ENCODE measurements around the gene SASH1. TPM values are rescaled to one million over a fixed set of nuclear protein-coding genes. Genes with fewer than 3 reads are reported as not detected.

SASH1 gene
- total and polyA plus RNA-seq, 11 donors, result 10.7 to 47.5 (median 28.2) TPM

DNA sequence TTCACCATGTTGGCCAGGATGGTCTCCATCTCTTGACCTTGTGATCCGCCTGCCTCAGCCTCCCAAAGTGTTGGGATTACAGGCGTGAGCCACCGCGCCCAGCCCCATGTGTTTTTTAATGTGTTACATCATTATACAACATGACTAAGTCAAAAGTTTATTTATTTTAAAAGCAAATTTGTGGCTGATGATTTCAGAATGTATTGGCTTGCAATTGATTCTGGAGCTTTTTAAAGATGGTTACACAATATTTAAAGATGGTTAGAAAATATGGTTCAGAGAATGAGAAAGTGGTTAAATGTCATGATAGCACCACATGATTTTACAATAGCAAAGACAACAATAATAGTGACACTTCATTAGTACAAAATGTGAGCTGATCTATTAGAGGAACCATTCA is 80.5 kb downstream of the SASH1 start:
- TF ChIP-seq POLR2A (IDR thresholded peaks at IDR 0.05) (no peak), CTCF (IDR thresholded peaks at IDR 0.05) (no peak)
- Histone ChIP-seq H3K27me3 (no peaks in the 10 kb centered on the region), H3K9me3 (no peaks in the 10 kb centered on the region), H3K4me1 (peaks cover 0 to 45% (median 18%) of the 10 kb centered on the region in 12 donors), H3K36me3 (no peaks in the 10 kb centered on the region), H3K4me3 (no peak overlapping the region), H3K27ac (peak overlapping the region in 4 of 12 donors; percentile 3 to 18 (median 10))
- ATAC-seq, result no peak
- 82 to 98% (median 85%) methylated on average over 4 of the region's 4 CpGs for WGBS, 4 donors
- DNase-seq, result no peak
- intact Hi-C loops (cut with DNase I), result no loop called here

DNA sequence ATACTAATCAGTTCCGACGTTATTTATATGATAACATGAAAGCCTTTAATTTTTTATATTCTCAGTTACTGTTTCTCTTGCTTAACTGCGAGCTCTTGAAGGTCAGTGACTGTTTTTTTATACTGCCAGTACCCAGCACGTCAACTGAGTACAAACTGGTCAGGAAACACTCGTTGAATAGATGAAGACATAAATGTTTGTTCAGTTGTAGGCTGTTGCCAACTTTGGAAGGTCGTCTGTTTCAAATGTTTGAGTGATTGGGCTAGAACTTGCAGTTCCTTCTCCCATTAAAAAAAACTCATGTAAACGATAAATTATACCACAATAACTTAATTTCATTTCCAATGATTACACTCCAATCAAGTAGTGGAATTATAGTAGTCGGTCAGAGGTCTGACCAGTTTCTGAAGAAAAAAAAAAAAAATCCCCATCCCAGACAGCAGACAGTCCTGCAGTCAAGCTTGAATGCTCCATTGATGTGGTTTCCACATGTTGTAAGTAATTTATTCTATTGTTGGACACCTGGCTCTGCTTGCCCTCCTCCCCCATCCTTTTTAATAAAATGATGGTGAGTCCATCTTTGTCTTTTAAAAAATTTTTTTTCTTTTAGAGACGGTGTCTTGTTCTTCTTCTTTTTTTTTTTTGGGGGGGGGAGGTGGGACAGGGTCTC is 81.1 kb downstream of the SASH1 start:
- ATAC-seq (peak; percentile 39 to 71 (median 60)), DNase-seq (no peak)
- H3K4me1 ChIP-seq, result peaks cover 0 to 40% (median 16%) of the 10 kb centered on the region in 12 donors
- intact Hi-C loops (cut with DNase I), result no loop called here
- H3K36me3 ChIP-seq, result no peaks in the 10 kb centered on the region
- no peaks in the 10 kb centered on the region for H3K27me3 ChIP-seq
- H3K27ac ChIP-seq, result peak overlapping the region in 4 of 12 donors; percentile 3 to 18 (median 10)
- no peak for TF ChIP-seq POLR2A (IDR thresholded peaks at IDR 0.05)
- TF ChIP-seq CTCF (IDR thresholded peaks at IDR 0.05), result no peak
- WGBS, 4 donors, result 41 to 56% (median 47%) methylated on average over 9 of the region's 9 CpGs
- no peaks in the 10 kb centered on the region for H3K9me3 ChIP-seq
- no peak overlapping the region for H3K4me3 ChIP-seq

- Histone ChIP-seq H3K27ac (no peak overlapping the region), H3K9me3 (no peaks in the 10 kb centered on the region), H3K4me3 (no peak overlapping the region), H3K4me1 (peaks cover 0 to 28% (median 16%) of the 10 kb centered on the region in 12 donors), H3K27me3 (no peaks in the 10 kb centered on the region), H3K36me3 (no peaks in the 10 kb centered on the region)
- ATAC-seq (no peak), DNase-seq (no peak)
- 82 to 93% (median 87%) methylated on average over 2 of the region's 2 CpGs for WGBS, 4 donors
- intact Hi-C loops (cut with DNase I), result no loop called here
- TF ChIP-seq CTCF (IDR thresholded peaks at IDR 0.05), result no peak
- no peak for TF ChIP-seq POLR2A (IDR thresholded peaks at IDR 0.05)
Measured at GRCh38 chr6:148425443-148425842, 82.8 kb downstream of the SASH1 start.

GRCh38 chr6:148426317-148426977 is 83.8 kb downstream of the SASH1 start:
- H3K27ac ChIP-seq, result peak overlapping the region in 5 of 12 donors; percentile 1 to 39 (median 17)

More at GRCh38 chr6:148426317-148426977, 83.8 kb downstream of the SASH1 start:
- ATAC-seq (peak in 1 of 4 donors; percentile 51), DNase-seq (no peak)
- Histone ChIP-seq H3K9me3 (no peaks in the 10 kb centered on the region), H3K36me3 (no peaks in the 10 kb centered on the region), H3K4me3 (no peak overlapping the region), H3K27me3 (no peaks in the 10 kb centered on the region), H3K4me1 (peaks cover 0 to 35% (median 22%) of the 10 kb centered on the region in 12 donors)
- TF ChIP-seq CTCF (IDR thresholded peaks at IDR 0.05), result no peak
- no peak for TF ChIP-seq POLR2A (IDR thresholded peaks at IDR 0.05)
- intact Hi-C loops (cut with DNase I), result no loop called here
- WGBS, 4 donors, result 54 to 66% (median 63%) methylated on average over 9 of the region's 9 CpGs

All from heart left ventricle (tissue), 16 donors.